Smooth muscle cell (in vitro differentiated cells): ENCODE data around the gene NDUFS2. TPM values are rescaled to one million over a fixed set of nuclear protein-coding genes. Genes with fewer than 3 reads are reported as not detected.

Experiments
- DNase-seq: peaks from one replicate; lab custom pipeline; 2025; ENCODE audit not compliant: unreplicated experiment; lab: John Stamatoyannopoulos, UW
- H2AFZ ChIP-seq: fragments of 200-600 bp; sonication (generic); 2 replicates; pipeline ENCODE4 v1.6.0; 2016; ENCODE audit warnings: antibody characterized with exemption, low read depth, mild to moderate bottlenecking
- H3F3A ChIP-seq: fragments of 200-600 bp; sonication (generic); 2 replicates; pipeline ENCODE4 v1.6.0; 2017; ENCODE audit warnings: antibody characterized with exemption, low read depth
- H3K27ac ChIP-seq: fragments of 200-600 bp; sonication (generic); 2 replicates; pipeline ENCODE4 v1.5.1; 2016; ENCODE audit warnings: low read depth, mild to moderate bottlenecking
- H3K27me3 ChIP-seq: fragments of 200-600 bp; sonication (generic); 2 replicates; pipeline ENCODE4 v1.6.1; 2016; ENCODE audit warnings: low read depth, mild to moderate bottlenecking
- H3K36me3 ChIP-seq: fragments of 200-600 bp; sonication (generic); 2 replicates; pipeline ENCODE4 v1.5.1; 2016; ENCODE audit warnings: low read depth
- H3K4me1 ChIP-seq: fragments of 200-600 bp; sonication (generic); 2 replicates; pipeline ENCODE4 v1.5.1; 2016; ENCODE audit warnings: low read depth
- H3K4me2 ChIP-seq: fragments of 200-600 bp; sonication (generic); 2 replicates; pipeline ENCODE4 v1.6.0; 2016; ENCODE audit warnings: mild to moderate bottlenecking
- H3K4me3 ChIP-seq: fragments of 200-600 bp; sonication (generic); 2 replicates; pipeline ENCODE4 v1.5.1; 2016; ENCODE audit warnings: mild to moderate bottlenecking
- H3K79me2 ChIP-seq: fragments of 200-600 bp; sonication (generic); 2 replicates; pipeline ENCODE4 v1.6.0; 2016; ENCODE audit warnings: low read depth, mild to moderate bottlenecking
- H3K9ac ChIP-seq: fragments of 200-600 bp; sonication (generic); 2 replicates; pipeline ENCODE4 v1.6.0; 2016; ENCODE audit warnings: low read depth
- H3K9me3 ChIP-seq: fragments of 200-600 bp; sonication (generic); replicated peaks from 2 replicates; pipeline ENCODE4 v1.5.1; 2016; ENCODE audit warnings: low read depth
- H4K20me1 ChIP-seq: fragments of 200-600 bp; sonication (generic); 2 replicates; pipeline ENCODE4 v1.6.0; 2016; ENCODE audit warnings: low read depth
- CTCF ChIP-seq: fragments of 200-600 bp; sonication (generic); IDR thresholded peaks from 2 replicates; pipeline ENCODE4 v1.5.1; 2017; ENCODE audit warnings: borderline replicate concordance, mild to moderate bottlenecking, antibody characterized with exemption; ENCODE audit not compliant: insufficient read depth, poor library complexity, severe bottlenecking
- WGBS: methylation state at CpG from one replicate; pipeline ENCODE4 v1.1.7; 2016; ENCODE audit warnings: low lambda C conversion rate; 5-methylcytosine and 5-hydroxymethylcytosine counted together
- polyA plus RNA-seq: library from polyadenylated mRNA; unstranded; fragments of >200 nt; fragmentation: Nextera tagmentation; extraction: Ambion mirVana; gene quantifications from 2 replicates; pipeline ENCODE4 v1.2.1, GENCODE V29; 2016
- total RNA-seq: library from RNA; depleted of rRNA; stranded (reverse); fragments of >200 nt; gene quantifications from 2 replicates; pipeline ENCODE4 v1.2.3, GENCODE V29; 2014

NDUFS2 gene
- total and polyA plus RNA-seq, 2 experiments from 2014 or later, result 58.1 to 139 TPM

GRCh38 chr1:161157867-161158266, 44.3 kb upstream of the NDUFS2 start:
- 96% methylated on average over 1 of the region's 1 CpG for WGBS

GRCh38 chr1:161158316-161159010, 43.7 kb upstream of the NDUFS2 start:
- Histone ChIP-seq H3K4me1 (peaks cover 11% of the 10 kb centered on the region), H3K4me3 (peak overlapping the region; percentile 81), H3K9me3 (no peaks in the 10 kb centered on the region), H3K36me3 (no peaks in the 10 kb centered on the region), H4K20me1 (no peaks in the 10 kb centered on the region), H2AFZ (no peak overlapping the region), H3K27me3 (no peaks in the 10 kb centered on the region), H3K9ac (peak overlapping the region; percentile 75), H3K79me2 (peaks cover 10% of the 10 kb centered on the region), H3K27ac (peak overlapping the region; percentile 69), H3F3A (no peaks in the 10 kb centered on the region), H3K4me2 (peak overlapping the region; percentile 99)
- TF ChIP-seq CTCF, result no peak
- DNase-seq, result no peak
- WGBS, result 89% methylated on average over 9 of the region's 9 CpGs

More at GRCh38 chr1:161157867-161158266, 44.3 kb upstream of the NDUFS2 start:
- DNase-seq, result no peak
- Histone ChIP-seq H3K36me3 (no peaks in the 10 kb centered on the region), H4K20me1 (no peaks in the 10 kb centered on the region), H3K4me3 (no peak overlapping the region), H2AFZ (no peak overlapping the region), H3K4me2 (no peak overlapping the region), H3F3A (no peaks in the 10 kb centered on the region), H3K9ac (no peak overlapping the region), H3K4me1 (peaks cover 11% of the 10 kb centered on the region), H3K27me3 (no peaks in the 10 kb centered on the region), H3K9me3 (no peaks in the 10 kb centered on the region), H3K79me2 (peaks cover 10% of the 10 kb centered on the region), H3K27ac (no peak overlapping the region)
- TF ChIP-seq CTCF, result no peak

- H3K9me3 ChIP-seq, result no peaks in the 10 kb centered on the region
- H3K27ac ChIP-seq, result peak within 1 kb of the TSS; percentile 69
- H3F3A ChIP-seq, result no peaks in the 10 kb centered on the region
- peak within 1 kb of the TSS; percentile 75 for H3K9ac ChIP-seq
- peaks cover 11% of the 10 kb centered on the region for H3K4me1 ChIP-seq
- H3K79me2 ChIP-seq, result peaks cover 10% of the 10 kb centered on the region
- H3K4me3 ChIP-seq, result peak within 1 kb of the TSS; percentile 81
- 2% methylated on average over 55 of the region's 60 CpGs for WGBS
- no peaks in the 10 kb centered on the region for H4K20me1 ChIP-seq
- no peak for TF ChIP-seq CTCF
- DNase-seq, result peak; percentile 82
- no peaks in the 10 kb centered on the region for H3K27me3 ChIP-seq
- peak within 1 kb of the TSS; percentile 99 for H3K4me2 ChIP-seq
- peak within 1 kb of the TSS; percentile 17 for H2AFZ ChIP-seq
- H3K36me3 ChIP-seq, result no peaks in the 10 kb centered on the region
Observed at GRCh38 chr1:161159087-161159912, 42.9 kb upstream of the NDUFS2 start, which contains the start of gene USP21. Gene USP21, plus strand, starts transcription at chr1:161159500. Its CDS starts 1,141 bp downstream, at chr1:161160641.
